ENCODE measurements around the gene SCYGR8.

Gene SCYGR8

GRCh38 chr2:227765788-227766372 is 20.2 kb downstream of the SCYGR8 start:
- DNase-seq = no peak

- DNase-seq = peak; percentile 7 to 17
Observed at GRCh38 chr2:227766373-227766883, 20.7 kb downstream of the SCYGR8 start.

GRCh38 chr2:227767830-227768229 is 22.1 kb downstream of the SCYGR8 start:
- DNase-seq = no peak

- DNase-seq = no peak
Observed at GRCh38 chr2:227772197-227772661, 26.5 kb downstream of the SCYGR8 start.

DNA sequence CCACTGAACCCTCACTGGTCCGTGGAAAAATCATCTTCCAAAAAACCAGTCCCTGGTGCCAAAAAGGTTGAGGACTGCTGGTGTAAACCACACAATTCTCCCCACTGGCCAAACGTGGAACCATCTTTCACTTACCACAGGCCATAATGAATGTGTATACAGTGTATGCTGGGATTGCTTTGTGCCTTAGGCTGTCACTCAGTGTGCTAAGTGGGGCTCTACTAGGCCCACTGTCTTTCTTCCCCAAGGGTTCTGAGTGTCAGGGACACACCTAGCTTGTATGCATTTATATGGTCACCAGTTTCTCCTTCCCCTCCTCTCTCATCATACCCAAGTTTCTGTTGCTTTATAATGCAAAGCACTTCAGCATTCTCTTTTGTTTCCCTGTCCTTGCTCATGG is 27.2 kb downstream of the SCYGR8 start:
- DNase-seq = no peak

- DNase-seq = no peak
Observed at GRCh38 chr2:227774011-227774624, 28.4 kb downstream of the SCYGR8 start.

- no peak for DNase-seq
Observed at GRCh38 chr2:227774895-227775842, 29.5 kb downstream of the SCYGR8 start.

DNA sequence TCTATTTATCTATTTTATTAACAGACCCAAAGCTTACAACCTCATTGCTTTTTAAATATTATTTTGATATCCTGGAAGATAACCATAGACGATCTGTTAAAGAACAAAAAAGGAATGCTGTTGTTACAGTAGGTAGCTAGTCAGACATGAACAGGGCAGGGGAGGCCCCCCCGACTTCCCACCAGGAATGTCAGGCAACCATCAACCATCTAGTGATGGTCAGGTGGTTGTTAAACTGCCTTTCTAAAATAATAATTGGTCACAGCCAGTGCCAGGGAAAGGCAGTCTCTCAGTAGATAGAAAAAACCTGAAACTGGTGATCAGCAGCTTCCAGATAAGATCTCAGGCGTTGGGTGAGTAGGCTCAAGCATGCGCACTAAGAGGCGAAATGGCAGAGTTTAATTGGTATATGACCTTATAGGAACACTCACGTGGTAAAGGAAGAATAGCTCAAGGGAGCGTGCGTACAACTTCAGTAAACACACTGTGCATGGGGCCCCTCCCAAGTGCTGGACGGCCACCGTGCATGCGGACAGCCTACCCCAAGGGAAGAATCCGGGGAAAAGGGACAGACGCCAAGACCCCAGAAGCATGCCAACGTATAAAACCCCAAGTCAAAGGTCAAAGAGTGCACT is 35.4 kb downstream of the SCYGR8 start:
- DNase-seq = no peak

DNA sequence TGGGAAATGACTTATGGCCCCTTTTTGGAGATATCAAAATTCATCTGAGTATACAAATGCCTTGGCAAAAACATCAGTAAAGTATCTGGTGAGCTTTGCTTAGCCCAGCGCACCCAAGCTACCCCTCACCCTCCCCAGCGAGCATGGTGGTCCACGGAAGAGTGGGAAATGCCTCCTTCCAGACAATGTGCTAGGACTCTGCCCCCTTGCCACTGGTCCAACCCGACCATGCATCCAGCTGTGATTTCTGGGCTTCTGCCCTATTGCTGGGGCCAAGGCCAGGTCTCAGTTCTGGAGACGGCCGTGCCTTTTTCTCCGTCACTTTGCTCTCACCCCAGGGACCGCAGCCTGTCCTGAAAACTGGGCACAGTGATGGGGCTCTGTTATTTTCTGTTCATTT is 36.1 kb downstream of the SCYGR8 start:
- DNase-seq = no peak

DNA sequence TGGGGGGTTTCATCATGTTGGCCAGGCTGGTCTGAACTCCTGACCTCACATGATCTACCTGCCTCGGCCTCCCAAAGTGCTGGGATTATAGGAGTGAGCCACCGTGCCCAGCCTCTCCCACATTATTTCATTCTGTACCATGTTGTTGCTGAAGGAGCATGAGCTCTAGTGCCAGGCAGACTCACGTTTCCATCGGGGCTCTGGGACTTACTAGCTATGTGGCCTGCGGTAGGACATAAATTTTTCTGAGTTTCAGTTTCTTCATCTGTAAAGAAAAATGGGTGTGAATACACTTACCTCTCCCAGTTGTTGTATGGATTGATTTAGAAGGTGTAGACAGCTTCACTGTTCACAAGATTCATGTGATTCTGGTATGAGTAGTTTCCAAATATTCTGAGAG is 37.1 kb downstream of the SCYGR8 start:
- no peak for DNase-seq

- DNase-seq = no peak
Observed at GRCh38 chr2:227783404-227784138, 37.9 kb downstream of the SCYGR8 start.

GRCh38 chr2:227785293-227785692 is 39.6 kb downstream of the SCYGR8 start:
- DNase-seq = no peak

- no peak for DNase-seq
Observed at GRCh38 chr2:227788561-227789018, 42.9 kb downstream of the SCYGR8 start.

DNA sequence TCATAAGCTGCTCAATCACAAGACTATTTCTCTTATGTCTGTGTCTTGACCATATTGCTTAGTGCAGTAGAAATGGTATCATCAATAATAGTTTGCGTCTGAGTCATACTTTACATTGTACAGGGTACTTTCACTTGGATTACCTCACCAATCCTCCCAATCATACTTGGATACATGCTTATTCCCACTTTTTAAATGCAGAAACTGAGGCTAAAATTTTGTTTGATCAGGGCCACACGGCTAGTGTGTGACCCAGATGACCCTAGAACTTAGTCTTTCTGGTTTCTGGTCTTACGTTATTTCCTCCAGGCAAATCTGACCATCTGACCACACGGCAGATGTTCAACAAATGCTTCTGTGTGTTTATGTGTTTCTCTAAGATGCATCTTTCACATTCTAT is 44.1 kb downstream of the SCYGR8 start:
- DNase-seq = no peak

GRCh38 chr2:227793148-227793712 is 47.5 kb downstream of the SCYGR8 start:
- DNase-seq = no peak
